ENCODE measurements around the gene SYT17.

The SYT17 gene

GRCh38 chr16:19148189-19148588 lies 19.9 kb upstream of the SYT17 start:
- no peak for TF ChIP-seq CTCF (IDR thresholded peaks at IDR 0.05; ENCODE audit: low read depth, low read length)
- no peak overlapping the region for H3K4me3 ChIP-seq (ENCODE audit: low read depth, low read length)

- no peak overlapping the region for H3K4me3 ChIP-seq (ENCODE audit: low read depth, low read length)
- no peak for TF ChIP-seq CTCF (IDR thresholded peaks at IDR 0.05; ENCODE audit: low read depth, low read length)
Observed at GRCh38 chr16:19151310-19151709, 16.7 kb upstream of the SYT17 start.

GRCh38 chr16:19152042-19152441 lies 16.0 kb upstream of the SYT17 start:
- no peak overlapping the region for H3K4me3 ChIP-seq (ENCODE audit: low read depth, low read length)
- TF ChIP-seq CTCF (IDR thresholded peaks at IDR 0.05; ENCODE audit: low read depth, low read length), result no peak

GRCh38 chr16:19153876-19154275 lies 14.2 kb upstream of the SYT17 start:
- TF ChIP-seq CTCF (IDR thresholded peaks at IDR 0.05; ENCODE audit: low read depth, low read length), result no peak
- H3K4me3 ChIP-seq (ENCODE audit: low read depth, low read length), result no peak overlapping the region

GRCh38 chr16:19162085-19162484 lies 6.0 kb upstream of the SYT17 start:
- no peak for TF ChIP-seq CTCF (IDR thresholded peaks at IDR 0.05; ENCODE audit: low read depth, low read length)
- H3K4me3 ChIP-seq (ENCODE audit: low read depth, low read length), result no peak overlapping the region

- H3K4me3 ChIP-seq (ENCODE audit: low read depth, low read length), result no peak overlapping the region
- TF ChIP-seq CTCF (IDR thresholded peaks at IDR 0.05; ENCODE audit: low read depth, low read length), result no peak
Observed at GRCh38 chr16:19163215-19163614, 4.8 kb upstream of the SYT17 start.

- no peak for TF ChIP-seq CTCF (IDR thresholded peaks at IDR 0.05; ENCODE audit: low read depth, low read length)
Observed at GRCh38 chr16:19164285-19164684, 3.8 kb upstream of the SYT17 start.

More at GRCh38 chr16:19164285-19164684, 3.8 kb upstream of the SYT17 start:
- no peak overlapping the region for H3K4me3 ChIP-seq (ENCODE audit: low read depth, low read length)

Data from WI38 (cell line).